ENCODE results near the gene INTS6L.

The INTS6L gene

GRCh38 chrX:135625995-135626394, 105.5 kb downstream of the INTS6L start:
- DNase-seq = no peak

- no peak for DNase-seq
These were observed 108.9 kb downstream of the INTS6L start for GRCh38 chrX:135629342-135629741.

Measured in activated naive CD4-positive, alpha-beta T cell treated with Interleukin-2 at 50 U/mL for 16 hours (primary cell).